GM12878 (cell line): ENCODE data around the gene UBAC2. TPM values are rescaled to one million over a fixed set of nuclear protein-coding genes. Genes with fewer than 3 reads are reported as not detected.

Experiments used
- CBFB ChIP-seq: IDR thresholded peaks from 2 replicates; pipeline ENCODE4 v1.6.1; 2016; ENCODE audit warnings: antibody characterized with exemption, low read depth
- CREB1 ChIP-seq: IDR thresholded peaks from 2 replicates; pipeline ENCODE4 v1.6.1; 2012; ENCODE audit warnings: low read depth, mild to moderate bottlenecking, inconsistent platforms
- EZH2 ChIP-seq: IDR thresholded peaks from 2 replicates; pipeline ENCODE4 v1.6.1; 2012; ENCODE audit warnings: low read depth, mild to moderate bottlenecking, control low read depth, inconsistent platforms, low read length, borderline replicate concordance; ENCODE audit not compliant: control insufficient read depth
- FOXK2 ChIP-seq: fragments of 450-650 bp; IDR thresholded peaks from 2 replicates; pipeline ENCODE4 v1.6.1; 2017; ENCODE audit warnings: mild to moderate bottlenecking, moderate library complexity
- HCFC1 ChIP-seq: fragments of 150-350 bp; IDR thresholded peaks from 2 replicates; pipeline ENCODE4 v1.6.1; 2014; ENCODE audit warnings: low read length
- KAT2A ChIP-seq: conservative IDR thresholded peaks from 2 replicates; pipeline ENCODE4 v1.6.1; 2011; ENCODE audit warnings: low read depth, low read length; ENCODE audit not compliant: control insufficient read depth
- KLF5 ChIP-seq: fragments of 450-650 bp; IDR thresholded peaks from 2 replicates; pipeline ENCODE4 v1.6.1; 2014; ENCODE audit warnings: mild to moderate bottlenecking; ENCODE audit not compliant: partially characterized antibody
- MTA3 ChIP-seq: IDR thresholded peaks from 2 replicates; pipeline ENCODE4 v1.6.1; 2012; ENCODE audit warnings: low read length, inconsistent platforms, borderline replicate concordance
- NBN ChIP-seq: fragments of 450-650 bp; IDR thresholded peaks from 2 replicates; pipeline ENCODE4 v1.6.1; 2016
- NR2F1 ChIP-seq: fragments of 450-650 bp; conservative IDR thresholded peaks from 2 replicates; pipeline ENCODE4 v1.6.1; 2017; ENCODE audit warnings: mild to moderate bottlenecking
- POU2F2 ChIP-seq: IDR thresholded peaks from 3 replicates; pipeline ENCODE4 v1.6.1; 2011; ENCODE audit warnings: low read depth, mild to moderate bottlenecking, low read length, borderline replicate concordance
- RAD51 ChIP-seq: fragments of 450-650 bp; IDR thresholded peaks from 2 replicates; pipeline ENCODE4 v1.6.1; 2016; ENCODE audit warnings: moderate library complexity, mild to moderate bottlenecking, inconsistent platforms
- RCOR1 ChIP-seq: conservative IDR thresholded peaks from 2 replicates; pipeline ENCODE4 v1.6.1; 2012; ENCODE audit warnings: low read depth, low read length, improper control_type of control experiment
- SMC3 ChIP-seq: IDR thresholded peaks from 2 replicates; pipeline ENCODE4 v1.6.1; 2011; ENCODE audit warnings: low read length, improper control_type of control experiment, borderline replicate concordance
- SPI1 ChIP-seq: IDR thresholded peaks from 2 replicates; pipeline ENCODE4 v1.6.1; 2011; ENCODE audit warnings: low read depth, mild to moderate bottlenecking, low read length, moderate library complexity, borderline replicate concordance; ENCODE audit not compliant: insufficient read depth
- SREBF1 ChIP-seq: IDR thresholded peaks from 2 replicates; pipeline ENCODE4 v1.6.1; 2012; ENCODE audit warnings: mild to moderate bottlenecking, low read length
- SUPT20H ChIP-seq: IDR thresholded peaks from 2 replicates; pipeline ENCODE4 v1.6.1; 2011; ENCODE audit warnings: low read depth, mild to moderate bottlenecking, low read length, moderate library complexity, borderline replicate concordance; ENCODE audit not compliant: control insufficient read depth
- SUZ12 ChIP-seq: fragments of 200-600 bp; sonication (generic); IDR thresholded peaks from one replicate; pipeline ENCODE4 v1.6.1; 2018; ENCODE audit warnings: antibody characterized with exemption, mild to moderate bottlenecking; ENCODE audit not compliant: unreplicated experiment
- ZBED1 ChIP-seq: IDR thresholded peaks from 2 replicates; pipeline ENCODE4 v1.6.1; 2016; ENCODE audit warnings: borderline replicate concordance
- ZNF207 ChIP-seq: fragments of 450-650 bp; IDR thresholded peaks from 2 replicates; pipeline ENCODE4 v1.6.1; 2014; ENCODE audit warnings: antibody characterized with exemption, mild to moderate bottlenecking, borderline replicate concordance
- polyA plus RNA-seq, 11 experiments: library from polyadenylated mRNA; depleted of rRNA in 4 of 11; unstranded in 6 of 11; stranded (reverse) in 5 of 11; fragments of >200 nt; fragmentation: Nextera tagmentation in 4 of 11; fragmentation: Illumina TruSeq in 1 of 11; extraction: Ambion mirVana in 4 of 11; extraction: Trizol in 1 of 11; gene quantifications; 1 replicate in 1 of 11; 2 replicates in 10 of 11; pipeline versions ENCODE4 v1.2.1 to v1.2.3, GENCODE V29; 2011 to 2016; ENCODE audit warnings: inconsistent platforms in 2 of 11, missing spikeins in 2 of 11, low read depth in 1 of 11
- total RNA-seq, 4 experiments: library from RNA; depleted of rRNA in 3 of 4; stranded (reverse); fragments of >200 nt in 3 of 4; fragmentation: Illumina TruSeq in 1 of 4; extraction: Trizol in 1 of 4; gene quantifications; 2 replicates each; pipeline versions ENCODE4 v1.2.1 to v1.2.3, GENCODE V29; 2013 to 2021
- TF ChIP-seq, protein P1 (sequence below): IDR thresholded peaks from 2 replicates; pipeline ENCODE4 v1.6.1; 2011; ENCODE audit warnings: low read depth, mild to moderate bottlenecking, low read length, moderate library complexity, borderline replicate concordance; ENCODE audit errors: extremely low read depth
- TF ChIP-seq, protein P2 (sequence below): fragments of 450-650 bp; IDR thresholded peaks from 2 replicates; pipeline ENCODE4 v1.6.1; 2016; ENCODE audit warnings: mild to moderate bottlenecking
- TF ChIP-seq, protein P3 (sequence below): fragments of 450-650 bp; IDR thresholded peaks from 2 replicates; pipeline ENCODE4 v1.6.1; 2014; ENCODE audit warnings: mild to moderate bottlenecking
- TF ChIP-seq, protein P4 (sequence below): fragments of 450-650 bp; IDR thresholded peaks from 2 replicates; pipeline ENCODE4 v1.6.1; 2017; ENCODE audit warnings: mild to moderate bottlenecking, moderate library complexity

Gene UBAC2
- total and polyA plus RNA-seq, 10 of the 15 experiments (the other 5 are each of a cell fraction or from before 2014, with no cell fraction given), result 3.0 to 54.6 (median 17.4) TPM

DNA sequence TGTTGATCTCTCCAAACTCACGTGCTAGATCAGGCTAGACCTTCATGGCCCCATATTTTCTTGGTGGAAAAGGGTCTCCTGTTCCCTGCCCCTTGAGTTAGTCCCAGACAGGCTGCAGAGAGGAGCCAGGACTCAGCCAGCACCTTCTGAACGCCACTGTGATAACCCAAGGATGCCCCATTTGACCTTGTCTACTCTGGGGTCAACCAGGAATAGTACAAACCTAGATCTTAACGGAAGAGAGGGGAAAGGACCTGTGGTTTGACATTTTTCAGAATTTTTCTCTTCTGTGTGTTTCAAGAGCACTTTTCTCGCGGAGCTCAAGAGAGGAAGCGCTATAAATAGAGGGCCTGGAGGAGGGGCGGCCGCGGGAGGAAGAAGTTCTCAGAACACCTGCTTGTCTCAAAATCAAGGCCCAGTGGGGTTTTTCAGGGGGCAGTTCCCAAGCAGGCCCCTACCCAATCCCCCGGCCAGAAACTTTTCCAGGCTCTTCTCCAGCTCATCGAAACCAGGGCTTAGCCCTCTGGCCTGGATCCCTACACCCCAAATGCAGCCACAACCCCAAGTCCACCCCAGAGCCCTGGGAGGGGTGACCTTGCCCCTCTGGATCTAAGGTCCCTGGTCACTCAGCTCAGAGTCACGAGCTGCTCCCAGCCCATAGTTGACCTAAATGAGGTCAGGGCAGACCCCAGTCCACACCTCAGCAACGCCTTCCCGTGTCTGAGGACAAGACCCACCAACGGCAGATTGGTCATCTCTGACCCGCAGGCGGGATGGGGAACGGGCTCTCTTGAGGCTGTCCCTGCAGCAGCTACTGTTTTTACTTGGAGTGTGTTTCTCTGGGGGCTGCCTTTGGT, 225.1 kb downstream of the UBAC2 start (continued):
- TF ChIP-seq ZNF207, result peak; percentile 26; the same call in 1 of the 2 replicates
- TF ChIP-seq, protein P1, sequence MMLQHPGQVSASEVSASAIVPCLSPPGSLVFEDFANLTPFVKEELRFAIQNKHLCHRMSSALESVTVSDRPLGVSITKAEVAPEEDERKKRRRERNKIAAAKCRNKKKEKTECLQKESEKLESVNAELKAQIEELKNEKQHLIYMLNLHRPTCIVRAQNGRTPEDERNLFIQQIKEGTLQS, result no peak
- TF ChIP-seq, protein P2, sequence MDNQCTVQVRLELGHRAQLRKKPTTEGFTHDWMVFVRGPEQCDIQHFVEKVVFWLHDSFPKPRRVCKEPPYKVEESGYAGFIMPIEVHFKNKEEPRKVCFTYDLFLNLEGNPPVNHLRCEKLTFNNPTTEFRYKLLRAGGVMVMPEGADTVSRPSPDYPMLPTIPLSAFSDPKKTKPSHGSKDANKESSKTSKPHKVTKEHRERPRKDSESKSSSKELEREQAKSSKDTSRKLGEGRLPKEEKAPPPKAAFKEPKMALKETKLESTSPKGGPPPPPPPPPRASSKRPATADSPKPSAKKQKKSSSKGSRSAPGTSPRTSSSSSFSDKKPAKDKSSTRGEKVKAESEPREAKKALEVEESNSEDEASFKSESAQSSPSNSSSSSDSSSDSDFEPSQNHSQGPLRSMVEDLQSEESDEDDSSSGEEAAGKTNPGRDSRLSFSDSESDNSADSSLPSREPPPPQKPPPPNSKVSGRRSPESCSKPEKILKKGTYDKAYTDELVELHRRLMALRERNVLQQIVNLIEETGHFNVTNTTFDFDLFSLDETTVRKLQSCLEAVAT, result peak; percentile 82
- no peak for TF ChIP-seq CREB1
- TF ChIP-seq CBFB, result peak; percentile 67
- TF ChIP-seq SPI1, result peak; percentile 72
- no peak for TF ChIP-seq EZH2
- TF ChIP-seq FOXK2, result no peak
- no peak for TF ChIP-seq KAT2A
- TF ChIP-seq RCOR1, result 0 out of 2 replicates have a peak, but pooled peaks have one; percentile 84
- TF ChIP-seq, protein P3, sequence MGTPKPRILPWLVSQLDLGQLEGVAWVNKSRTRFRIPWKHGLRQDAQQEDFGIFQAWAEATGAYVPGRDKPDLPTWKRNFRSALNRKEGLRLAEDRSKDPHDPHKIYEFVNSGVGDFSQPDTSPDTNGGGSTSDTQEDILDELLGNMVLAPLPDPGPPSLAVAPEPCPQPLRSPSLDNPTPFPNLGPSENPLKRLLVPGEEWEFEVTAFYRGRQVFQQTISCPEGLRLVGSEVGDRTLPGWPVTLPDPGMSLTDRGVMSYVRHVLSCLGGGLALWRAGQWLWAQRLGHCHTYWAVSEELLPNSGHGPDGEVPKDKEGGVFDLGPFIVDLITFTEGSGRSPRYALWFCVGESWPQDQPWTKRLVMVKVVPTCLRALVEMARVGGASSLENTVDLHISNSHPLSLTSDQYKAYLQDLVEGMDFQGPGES, result no peak
- no peak for TF ChIP-seq MTA3
- no peak for TF ChIP-seq SREBF1
- 0 out of 2 replicates have a peak, but pooled peaks have one; percentile 2 for TF ChIP-seq SMC3
- TF ChIP-seq ZBED1, result peak; percentile 65
- TF ChIP-seq, protein P4, sequence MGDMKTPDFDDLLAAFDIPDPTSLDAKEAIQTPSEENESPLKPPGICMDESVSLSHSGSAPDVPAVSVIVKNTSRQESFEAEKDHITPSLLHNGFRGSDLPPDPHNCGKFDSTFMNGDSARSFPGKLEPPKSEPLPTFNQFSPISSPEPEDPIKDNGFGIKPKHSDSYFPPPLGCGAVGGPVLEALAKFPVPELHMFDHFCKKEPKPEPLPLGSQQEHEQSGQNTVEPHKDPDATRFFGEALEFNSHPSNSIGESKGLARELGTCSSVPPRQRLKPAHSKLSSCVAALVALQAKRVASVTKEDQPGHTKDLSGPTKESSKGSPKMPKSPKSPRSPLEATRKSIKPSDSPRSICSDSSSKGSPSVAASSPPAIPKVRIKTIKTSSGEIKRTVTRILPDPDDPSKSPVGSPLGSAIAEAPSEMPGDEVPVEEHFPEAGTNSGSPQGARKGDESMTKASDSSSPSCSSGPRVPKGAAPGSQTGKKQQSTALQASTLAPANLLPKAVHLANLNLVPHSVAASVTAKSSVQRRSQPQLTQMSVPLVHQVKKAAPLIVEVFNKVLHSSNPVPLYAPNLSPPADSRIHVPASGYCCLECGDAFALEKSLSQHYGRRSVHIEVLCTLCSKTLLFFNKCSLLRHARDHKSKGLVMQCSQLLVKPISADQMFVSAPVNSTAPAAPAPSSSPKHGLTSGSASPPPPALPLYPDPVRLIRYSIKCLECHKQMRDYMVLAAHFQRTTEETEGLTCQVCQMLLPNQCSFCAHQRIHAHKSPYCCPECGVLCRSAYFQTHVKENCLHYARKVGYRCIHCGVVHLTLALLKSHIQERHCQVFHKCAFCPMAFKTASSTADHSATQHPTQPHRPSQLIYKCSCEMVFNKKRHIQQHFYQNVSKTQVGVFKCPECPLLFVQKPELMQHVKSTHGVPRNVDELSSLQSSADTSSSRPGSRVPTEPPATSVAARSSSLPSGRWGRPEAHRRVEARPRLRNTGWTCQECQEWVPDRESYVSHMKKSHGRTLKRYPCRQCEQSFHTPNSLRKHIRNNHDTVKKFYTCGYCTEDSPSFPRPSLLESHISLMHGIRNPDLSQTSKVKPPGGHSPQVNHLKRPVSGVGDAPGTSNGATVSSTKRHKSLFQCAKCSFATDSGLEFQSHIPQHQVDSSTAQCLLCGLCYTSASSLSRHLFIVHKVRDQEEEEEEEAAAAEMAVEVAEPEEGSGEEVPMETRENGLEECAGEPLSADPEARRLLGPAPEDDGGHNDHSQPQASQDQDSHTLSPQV, result peak; percentile 48; the same call in 1 of the 2 replicates
- TF ChIP-seq SUZ12, result no peak
- no peak for TF ChIP-seq KLF5
- TF ChIP-seq RAD51, result no peak
- no peak for TF ChIP-seq POU2F2
- TF ChIP-seq SUPT20H, result no peak
- no peak; the same call in 1 of the 2 replicates for TF ChIP-seq NBN
- peak; percentile 98 for TF ChIP-seq NR2F1
- no peak for TF ChIP-seq HCFC1
